ENCODE measurements around the gene PTPN21. TPM values are rescaled to one million over a fixed set of nuclear protein-coding genes. Genes with fewer than 3 reads are reported as not detected.
"Not testable (repeated sequence)": the region's sequence is repeated elsewhere in the genome, so short reads cannot be mapped to it uniquely, and the experiment has no call there.

PTPN21 gene
- total and polyA plus RNA-seq, 2 experiments from 2014 or later, result 8.1 to 16.3 TPM

DNA sequence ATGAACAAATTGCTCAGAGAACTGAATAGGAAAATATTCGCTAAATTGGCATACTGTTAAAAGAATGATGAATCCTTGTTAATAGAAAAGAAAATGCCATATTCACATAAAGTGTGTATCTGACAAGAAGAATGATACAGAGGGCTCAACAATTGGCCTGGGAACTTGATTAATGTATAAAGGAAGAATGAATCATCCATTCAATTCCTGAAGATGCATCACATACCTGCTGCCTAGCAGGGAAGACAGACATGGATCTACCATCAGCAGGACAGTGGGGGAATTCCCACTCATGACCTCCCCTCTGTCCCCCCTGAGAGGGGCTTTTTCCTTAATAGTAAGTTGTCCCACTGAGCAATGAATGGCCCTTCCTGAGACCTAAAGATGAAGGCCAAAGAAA, 13.5 kb downstream of the PTPN21 start:
- no peaks in the 10 kb centered on the region for H3K27me3 ChIP-seq
- H3K27ac ChIP-seq, result no peak overlapping the region
- H3K9me2 ChIP-seq (replicated peaks; ENCODE audit: insufficient read depth), result no peaks in the 10 kb centered on the region
- WGBS (ENCODE audit: low lambda C conversion rate, missing lambda C conversion rate), result 100% methylated on average over 1 of the region's 1 CpG
- no peaks in the 10 kb centered on the region for H3K9me3 ChIP-seq (ENCODE audit: low read depth)
- H3K4me3 ChIP-seq, result no peak overlapping the region
- peaks cover 4% of the 10 kb centered on the region for H3K4me1 ChIP-seq (ENCODE audit: insufficient read depth)
- peaks cover 69% of the 10 kb centered on the region for H3K79me2 ChIP-seq
- no peak overlapping the region for H3K4me2 ChIP-seq
- no peak overlapping the region for H2AFZ ChIP-seq
- TF ChIP-seq EZH2 (IDR thresholded peaks at IDR 0.05; ENCODE audit: borderline replicate concordance) (no peak), EZH2phosphoT487 (IDR thresholded peaks at IDR 0.05; ENCODE audit: low read depth, severe bottlenecking, unreplicated experiment) (no peak)
- TF ChIP-seq, protein P1, sequence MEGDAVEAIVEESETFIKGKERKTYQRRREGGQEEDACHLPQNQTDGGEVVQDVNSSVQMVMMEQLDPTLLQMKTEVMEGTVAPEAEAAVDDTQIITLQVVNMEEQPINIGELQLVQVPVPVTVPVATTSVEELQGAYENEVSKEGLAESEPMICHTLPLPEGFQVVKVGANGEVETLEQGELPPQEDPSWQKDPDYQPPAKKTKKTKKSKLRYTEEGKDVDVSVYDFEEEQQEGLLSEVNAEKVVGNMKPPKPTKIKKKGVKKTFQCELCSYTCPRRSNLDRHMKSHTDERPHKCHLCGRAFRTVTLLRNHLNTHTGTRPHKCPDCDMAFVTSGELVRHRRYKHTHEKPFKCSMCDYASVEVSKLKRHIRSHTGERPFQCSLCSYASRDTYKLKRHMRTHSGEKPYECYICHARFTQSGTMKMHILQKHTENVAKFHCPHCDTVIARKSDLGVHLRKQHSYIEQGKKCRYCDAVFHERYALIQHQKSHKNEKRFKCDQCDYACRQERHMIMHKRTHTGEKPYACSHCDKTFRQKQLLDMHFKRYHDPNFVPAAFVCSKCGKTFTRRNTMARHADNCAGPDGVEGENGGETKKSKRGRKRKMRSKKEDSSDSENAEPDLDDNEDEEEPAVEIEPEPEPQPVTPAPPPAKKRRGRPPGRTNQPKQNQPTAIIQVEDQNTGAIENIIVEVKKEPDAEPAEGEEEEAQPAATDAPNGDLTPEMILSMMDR (IDR thresholded peaks at IDR 0.05; ENCODE audit: poor library complexity), result no peak
- no peaks in the 10 kb centered on the region for H4K20me1 ChIP-seq (ENCODE audit: insufficient read depth, poor library complexity, severe bottlenecking)
- DNase-seq (ENCODE audit: low spot score), result no peak
- H3K36me3 ChIP-seq (replicated peaks; ENCODE audit: insufficient read depth, low read depth), result no peaks in the 10 kb centered on the region

DNA sequence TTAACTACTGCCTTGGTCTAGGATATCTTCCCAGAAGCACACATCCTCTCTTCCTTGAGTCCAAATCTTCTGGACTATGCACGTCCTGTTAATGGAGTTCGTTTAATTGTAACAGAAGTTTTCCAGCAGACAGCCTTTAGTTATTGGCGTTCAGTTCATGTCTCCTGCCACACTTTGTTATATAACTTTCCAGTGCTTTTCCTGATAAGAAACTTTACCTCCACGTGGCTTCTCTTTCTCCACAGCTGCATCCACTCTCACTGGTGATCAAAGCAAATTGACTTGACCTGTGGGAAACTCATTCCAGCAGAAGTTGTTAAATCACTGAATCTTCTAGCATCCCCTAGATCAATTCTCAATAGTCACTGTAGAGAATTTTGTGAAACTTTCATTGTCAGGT, 19.0 kb downstream of the PTPN21 start:
- Histone ChIP-seq H3K9me2 (replicated peaks; ENCODE audit: insufficient read depth) (no peaks in the 10 kb centered on the region), H4K20me1 (ENCODE audit: insufficient read depth, poor library complexity, severe bottlenecking) (no peaks in the 10 kb centered on the region), H3K4me1 (ENCODE audit: insufficient read depth) (no peaks in the 10 kb centered on the region), H2AFZ (no peak overlapping the region), H3K4me3 (no peak overlapping the region), H3K27me3 (no peaks in the 10 kb centered on the region), H3K27ac (no peak overlapping the region), H3K79me2 (peaks cover 51% of the 10 kb centered on the region), H3K4me2 (no peak overlapping the region), H3K36me3 (replicated peaks; ENCODE audit: insufficient read depth, low read depth) (no peaks in the 10 kb centered on the region), H3K9me3 (ENCODE audit: low read depth) (no peaks in the 10 kb centered on the region)
- WGBS (ENCODE audit: low lambda C conversion rate, missing lambda C conversion rate), result 41% methylated on average over 4 of the region's 4 CpGs
- no peak for DNase-seq (ENCODE audit: low spot score)
- TF ChIP-seq, protein P1 (IDR thresholded peaks at IDR 0.05; ENCODE audit: poor library complexity), result no peak
- no peak for TF ChIP-seq EZH2 (IDR thresholded peaks at IDR 0.05; ENCODE audit: borderline replicate concordance)
- TF ChIP-seq EZH2phosphoT487 (IDR thresholded peaks at IDR 0.05; ENCODE audit: low read depth, severe bottlenecking, unreplicated experiment), result no peak

DNA sequence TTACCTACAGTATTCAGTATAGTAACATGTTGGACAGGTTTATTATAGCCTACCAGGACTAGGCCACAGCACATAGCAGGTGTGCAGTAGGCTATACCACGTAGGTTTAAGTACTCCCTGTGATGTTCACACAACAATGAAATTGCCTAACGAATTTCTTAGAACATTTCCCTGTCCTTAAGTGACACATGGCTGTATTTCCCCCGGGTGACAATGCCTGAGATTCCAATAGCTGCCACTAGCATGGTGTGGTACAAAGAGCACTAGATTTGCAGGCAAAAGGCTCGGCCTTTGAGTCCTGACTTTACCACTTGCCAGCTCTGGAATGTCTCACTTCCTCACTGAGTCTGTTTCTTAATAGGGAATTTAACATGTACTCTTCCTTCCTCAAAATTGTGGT, 19.7 kb downstream of the PTPN21 start:
- Histone ChIP-seq H3K36me3 (replicated peaks; ENCODE audit: insufficient read depth, low read depth) (no peaks in the 10 kb centered on the region), H3K27ac (no peak overlapping the region), H3K9me3 (ENCODE audit: low read depth) (no peaks in the 10 kb centered on the region), H3K4me2 (no peak overlapping the region), H3K4me3 (no peak overlapping the region), H3K4me1 (ENCODE audit: insufficient read depth) (no peaks in the 10 kb centered on the region), H2AFZ (no peak overlapping the region), H4K20me1 (ENCODE audit: insufficient read depth, poor library complexity, severe bottlenecking) (no peaks in the 10 kb centered on the region), H3K79me2 (peaks cover 50% of the 10 kb centered on the region), H3K27me3 (no peaks in the 10 kb centered on the region), H3K9me2 (replicated peaks; ENCODE audit: insufficient read depth) (no peaks in the 10 kb centered on the region)
- no peak for TF ChIP-seq EZH2phosphoT487 (IDR thresholded peaks at IDR 0.05; ENCODE audit: low read depth, severe bottlenecking, unreplicated experiment)
- no peak for TF ChIP-seq EZH2 (IDR thresholded peaks at IDR 0.05; ENCODE audit: borderline replicate concordance)
- 74% methylated on average over 4 of the region's 4 CpGs for WGBS (ENCODE audit: low lambda C conversion rate, missing lambda C conversion rate)
- DNase-seq (ENCODE audit: low spot score), result peak; percentile 58

DNA sequence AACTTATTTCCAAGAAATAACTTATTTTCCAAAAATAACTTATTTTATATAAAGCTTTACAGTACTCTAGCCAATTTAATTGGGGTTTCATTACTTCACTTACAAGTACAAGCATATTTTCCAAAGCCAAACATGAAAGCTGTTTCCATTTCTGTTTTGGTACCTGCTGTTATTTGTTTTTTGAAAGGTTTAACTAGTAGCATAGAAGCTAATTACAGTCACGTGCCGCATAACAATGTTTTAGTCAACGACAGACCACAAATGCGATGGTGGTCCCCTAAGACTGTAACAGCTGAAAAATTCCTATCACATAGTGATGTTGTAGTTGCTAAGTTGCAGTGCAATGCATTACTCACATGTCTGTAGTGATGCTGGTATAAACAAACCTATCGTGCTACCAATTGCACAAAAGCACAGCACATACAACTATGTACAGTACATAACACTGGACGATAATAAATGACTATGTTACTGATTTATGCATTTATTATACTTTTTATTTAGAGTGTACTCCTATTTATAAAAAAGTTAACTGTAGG, 21.7 kb downstream of the PTPN21 start:
- H2AFZ ChIP-seq, result no peak overlapping the region
- H3K4me1 ChIP-seq (ENCODE audit: insufficient read depth), result no peaks in the 10 kb centered on the region
- H3K79me2 ChIP-seq, result peaks cover 46% of the 10 kb centered on the region
- H3K27ac ChIP-seq, result no peak overlapping the region
- TF ChIP-seq EZH2phosphoT487 (IDR thresholded peaks at IDR 0.05; ENCODE audit: low read depth, severe bottlenecking, unreplicated experiment) (no peak), EZH2 (IDR thresholded peaks at IDR 0.05; ENCODE audit: borderline replicate concordance) (no peak)
- TF ChIP-seq, protein P1 (IDR thresholded peaks at IDR 0.05; ENCODE audit: poor library complexity), result no peak
- no peak overlapping the region for H3K4me2 ChIP-seq
- no peaks in the 10 kb centered on the region for H4K20me1 ChIP-seq (ENCODE audit: insufficient read depth, poor library complexity, severe bottlenecking)
- no peaks in the 10 kb centered on the region for H3K27me3 ChIP-seq
- no peaks in the 10 kb centered on the region for H3K9me2 ChIP-seq (replicated peaks; ENCODE audit: insufficient read depth)
- no peak overlapping the region for H3K4me3 ChIP-seq
- no peaks in the 10 kb centered on the region for H3K9me3 ChIP-seq (ENCODE audit: low read depth)
- H3K36me3 ChIP-seq (replicated peaks; ENCODE audit: insufficient read depth, low read depth), result no peaks in the 10 kb centered on the region
- 91% methylated on average over 6 of the region's 6 CpGs for WGBS (ENCODE audit: low lambda C conversion rate, missing lambda C conversion rate)
- no peak for DNase-seq (ENCODE audit: low spot score)

DNA sequence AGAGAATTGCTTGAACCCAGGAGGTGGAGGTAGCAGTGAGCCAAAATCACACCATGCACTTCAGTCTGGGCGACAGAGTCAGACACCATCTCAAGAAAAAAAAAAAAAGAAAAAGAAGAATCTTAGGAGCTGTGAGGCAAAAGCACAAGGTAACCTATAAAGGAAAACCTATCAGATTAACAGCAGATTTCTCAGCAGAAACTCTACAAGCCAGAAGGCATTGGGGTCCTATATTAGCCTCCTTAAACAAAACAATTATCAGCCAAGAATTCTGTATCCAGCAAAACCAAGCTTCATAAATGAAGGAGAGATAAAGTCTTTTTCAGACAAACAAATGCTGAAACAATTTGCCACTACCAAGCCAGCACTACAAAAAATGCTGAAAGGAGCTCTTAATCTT, 24.9 kb downstream of the PTPN21 start:
- 100% methylated on average over 1 of the region's 1 CpG for WGBS (ENCODE audit: low lambda C conversion rate, missing lambda C conversion rate)

More for the DNA sequence above, 24.9 kb downstream of the PTPN21 start:
- H3K27ac ChIP-seq; H3K27me3 ChIP-seq; DNase-seq (ENCODE audit: low spot score); H3K4me2 ChIP-seq; H3K36me3 ChIP-seq (replicated peaks; ENCODE audit: insufficient read depth, low read depth); H4K20me1 ChIP-seq (ENCODE audit: insufficient read depth, poor library complexity, severe bottlenecking); H3K9me2 ChIP-seq (replicated peaks; ENCODE audit: insufficient read depth); H3K9me3 ChIP-seq (ENCODE audit: low read depth); H3K4me3 ChIP-seq; H3K4me1 ChIP-seq (ENCODE audit: insufficient read depth); H2AFZ ChIP-seq: not testable (repeated sequence)
- peaks cover 40% of the 10 kb centered on the region for H3K79me2 ChIP-seq
